Stimulated activated CD4-positive, alpha-beta T cell treated with anti-CD3 and anti-CD28 coated beads, Interleukin-2, amount 100 ng/mL, for 48 hours (primary cell): ENCODE results near the gene TNIK.

Experiments used
- DNase-seq, 2 donors: peaks; one replicate each; pipeline ENCODE4 v3.0.0-alpha.2; 2020

TNIK gene

DNA sequence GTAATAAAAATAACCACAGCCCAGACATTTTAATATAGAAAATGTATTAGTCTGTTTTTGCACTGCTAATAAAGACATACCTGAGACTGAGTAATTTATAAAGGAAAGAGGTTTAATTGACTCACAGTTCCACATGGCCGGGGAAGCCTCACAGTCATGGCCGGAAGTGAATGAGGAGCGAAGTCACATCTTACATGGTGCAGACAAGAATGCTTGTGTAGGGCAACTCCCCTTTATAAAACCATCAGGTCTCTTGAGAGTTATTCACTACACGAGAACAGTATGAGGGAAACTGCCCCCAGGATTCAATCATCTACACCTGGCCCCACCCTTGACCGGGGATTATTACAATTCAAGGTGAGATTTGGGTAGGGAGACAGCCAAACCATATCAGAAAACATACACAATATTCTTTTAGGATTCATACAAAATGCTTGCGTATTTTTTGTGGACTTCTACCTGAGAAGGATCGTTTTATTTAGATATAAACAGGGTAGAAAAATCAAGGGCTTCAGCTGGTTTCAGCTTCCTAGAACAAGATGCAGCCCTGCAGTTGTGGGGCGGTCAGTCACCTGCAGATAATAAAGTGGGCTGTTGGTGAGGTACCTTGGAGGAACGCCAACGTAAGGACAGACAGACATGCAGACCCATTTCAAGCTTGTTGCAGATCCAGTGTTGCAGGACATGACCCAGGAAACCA, 101.9 kb downstream of the TNIK start:
- DNase-seq = no peak

DNA sequence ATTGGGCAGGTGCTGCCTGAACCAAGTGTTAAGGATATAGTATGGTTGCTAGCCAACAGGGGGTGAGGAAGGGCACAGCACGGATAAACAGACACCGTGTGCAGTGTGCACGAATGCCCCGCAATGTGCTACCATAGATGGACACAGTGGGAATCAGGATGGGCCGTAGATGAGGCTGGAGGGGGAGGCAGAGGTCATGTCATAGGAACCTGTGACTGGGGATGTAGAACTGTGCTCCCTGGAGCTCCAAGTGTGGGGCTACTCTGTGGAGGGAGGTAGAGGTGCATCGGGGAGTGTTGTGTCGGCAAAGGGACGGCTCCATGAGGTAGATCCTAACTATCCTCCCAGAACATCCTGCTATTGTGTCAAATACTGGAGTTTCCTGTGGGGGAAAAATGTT, 102.5 kb downstream of the TNIK start:
- no peak for DNase-seq

DNA sequence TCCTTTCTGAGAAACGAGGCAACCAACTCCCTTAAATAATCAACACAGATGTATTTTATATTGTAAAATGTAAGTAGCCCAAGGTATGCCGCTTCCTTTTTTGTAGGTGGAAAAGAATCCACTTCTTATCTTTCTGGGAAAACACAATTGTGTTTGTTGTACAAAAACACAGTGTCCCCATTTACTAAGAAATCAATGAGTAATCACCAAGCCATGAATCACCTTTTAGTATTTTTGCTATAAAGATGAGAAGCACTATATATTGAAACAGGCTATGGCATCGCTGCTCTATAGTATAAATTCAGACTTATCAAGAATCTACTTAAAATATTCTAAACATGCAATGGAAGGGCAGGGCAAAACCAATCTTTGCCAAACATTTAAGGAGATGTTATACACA, 104.0 kb downstream of the TNIK start:
- DNase-seq = no peak

DNA sequence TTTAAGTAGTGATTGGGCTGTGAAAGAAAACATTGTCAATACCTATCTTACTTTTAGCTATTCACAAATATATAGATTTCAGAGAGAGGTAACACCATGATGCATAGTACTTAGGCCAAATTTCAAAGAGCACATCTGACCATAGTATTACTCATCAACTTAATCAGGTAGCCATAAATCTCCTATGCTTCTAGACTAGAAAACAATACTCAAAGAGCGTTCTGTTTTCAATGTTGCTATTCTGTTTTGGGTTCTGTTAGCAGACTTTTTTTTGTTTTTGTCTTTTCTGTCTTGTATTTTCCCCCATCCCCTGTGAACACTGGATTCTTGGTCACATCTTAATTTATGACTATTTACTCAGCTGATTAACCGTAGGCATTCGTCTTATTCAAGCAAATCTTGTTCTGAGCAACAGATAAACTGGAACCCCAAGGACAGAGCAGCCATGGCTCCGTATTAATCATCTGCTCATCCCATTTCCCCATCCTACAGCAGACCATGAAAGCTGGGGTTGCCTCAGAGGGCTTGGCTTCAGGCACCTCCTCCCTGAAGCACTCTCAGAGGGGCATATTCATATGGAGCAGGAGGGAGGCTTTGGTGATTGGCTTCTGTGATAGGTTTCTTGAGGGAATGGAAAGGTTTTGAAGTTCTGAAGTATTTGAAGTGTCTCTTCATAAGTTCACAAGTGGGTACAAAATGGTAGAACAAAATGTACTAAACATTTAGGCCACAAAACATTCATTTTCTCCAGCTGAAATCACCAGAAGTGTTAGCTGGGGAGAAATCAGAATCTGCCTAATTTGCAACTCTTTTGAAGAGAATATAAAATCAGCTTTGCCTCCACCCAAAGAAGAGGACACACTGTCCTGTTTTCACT, 105.3 kb downstream of the TNIK start:
- DNase-seq = no peak

DNA sequence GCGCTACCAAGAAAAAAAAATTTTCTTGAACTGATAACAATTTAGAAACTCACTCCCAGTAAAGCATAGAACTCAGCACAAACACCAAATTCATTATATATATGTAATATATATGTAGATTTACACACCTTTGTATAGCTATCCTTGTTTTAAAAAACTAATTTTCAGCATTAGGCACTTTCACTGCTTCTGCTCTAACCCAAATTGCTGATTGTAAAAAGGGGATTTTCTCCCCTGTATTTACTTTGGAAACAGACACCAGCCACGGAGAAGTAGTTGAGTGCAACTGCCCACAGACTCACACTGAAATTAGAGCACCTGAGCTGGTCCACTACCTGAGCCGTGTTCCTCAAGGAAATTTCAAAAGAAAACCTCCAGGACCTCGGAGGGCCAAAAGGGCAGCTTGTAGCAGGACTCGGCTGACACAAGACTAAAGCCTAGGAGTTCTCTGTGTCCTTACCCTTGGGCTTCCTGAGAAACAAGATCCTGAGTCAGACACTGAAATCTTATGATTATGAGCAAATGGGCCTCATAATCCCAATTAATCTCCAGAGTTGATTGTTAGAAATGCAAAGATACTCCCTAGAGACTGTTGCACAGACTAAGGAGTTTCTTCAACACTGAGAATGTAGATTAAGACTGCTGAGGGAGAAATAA, 106.0 kb downstream of the TNIK start:
- no peak for DNase-seq

DNA sequence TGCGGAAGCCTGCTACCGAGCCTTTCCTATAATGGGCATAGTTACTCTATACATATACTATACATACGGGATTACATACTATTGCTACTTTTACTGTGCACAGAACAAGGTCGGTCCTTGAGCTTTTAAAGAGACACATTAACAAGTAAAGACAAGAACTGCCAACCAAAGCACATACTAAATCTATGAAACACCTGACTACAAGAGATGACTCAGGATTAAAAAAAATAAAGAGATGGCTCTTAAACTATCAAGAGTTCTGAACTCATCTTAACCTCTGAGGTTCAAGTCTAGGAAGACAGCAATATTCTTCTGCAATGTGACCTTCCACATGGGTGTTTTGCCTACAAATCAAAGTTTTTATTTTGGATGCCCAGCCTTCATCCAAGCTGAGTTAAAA, 106.8 kb downstream of the TNIK start:
- no peak for DNase-seq

DNA sequence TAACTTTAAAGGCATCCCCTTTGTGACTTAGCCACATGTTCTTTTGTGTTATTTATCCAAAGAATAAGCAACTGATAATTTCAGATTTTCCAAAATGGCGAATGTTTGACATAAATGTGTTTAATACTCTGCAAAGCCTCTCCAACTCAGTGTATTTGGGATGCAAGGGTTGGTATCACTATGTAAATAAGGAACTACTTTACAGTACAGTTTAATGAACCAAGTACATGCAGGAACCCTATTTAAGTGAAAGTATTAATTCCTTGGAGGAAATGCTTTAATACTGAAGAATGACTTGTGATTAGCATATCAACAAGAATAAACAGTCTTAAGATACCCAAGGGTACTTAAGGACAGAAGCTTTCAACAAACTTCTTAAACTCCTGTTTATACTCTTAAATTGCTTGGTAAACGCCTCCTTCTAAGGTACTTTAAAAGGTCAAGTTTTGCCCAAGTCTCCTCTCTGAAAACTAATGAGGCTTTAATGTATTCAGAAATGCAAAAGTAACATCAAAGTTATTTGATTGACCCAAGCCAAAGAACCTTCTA, 107.7 kb downstream of the TNIK start:
- DNase-seq = no peak

DNA sequence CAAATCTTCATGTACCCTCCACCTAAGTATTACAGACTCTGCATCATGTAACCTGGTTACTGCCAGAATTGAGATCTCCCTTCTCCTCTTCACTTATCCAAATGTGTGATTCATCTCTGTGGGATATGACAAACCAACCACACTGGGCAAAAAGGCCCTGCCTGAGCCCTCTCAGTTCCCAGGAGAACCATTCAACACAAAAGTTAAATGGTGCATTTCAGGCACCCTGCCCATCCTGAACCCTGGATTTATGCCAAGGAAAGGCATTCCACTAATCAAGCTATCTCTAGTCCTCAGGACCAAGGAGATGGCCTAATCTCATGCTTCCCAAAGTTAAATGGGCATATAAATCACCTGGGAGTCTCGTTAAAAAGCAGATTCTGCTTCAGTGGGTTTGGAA, 108.5 kb downstream of the TNIK start:
- peak in 1 of 2 donors; percentile 7 for DNase-seq

DNA sequence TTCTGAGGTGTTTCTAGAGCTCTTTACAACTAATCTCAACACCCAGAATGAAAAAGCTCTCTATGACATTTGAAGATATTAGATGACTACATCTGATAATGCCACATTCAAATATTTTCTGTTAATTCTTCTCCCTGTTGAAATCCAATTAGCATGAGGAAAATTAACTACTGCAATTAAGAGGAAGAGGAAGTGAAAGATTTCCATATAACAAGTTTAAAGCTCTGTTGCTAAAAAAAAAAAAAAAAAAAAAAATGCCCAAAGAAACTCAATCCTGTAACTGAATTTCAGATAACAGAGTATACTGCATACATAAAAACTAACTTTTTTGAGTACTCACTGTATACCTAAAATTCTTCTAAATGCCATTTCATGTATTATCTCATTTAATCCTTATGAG, 109.8 kb downstream of the TNIK start:
- no peak for DNase-seq

DNA sequence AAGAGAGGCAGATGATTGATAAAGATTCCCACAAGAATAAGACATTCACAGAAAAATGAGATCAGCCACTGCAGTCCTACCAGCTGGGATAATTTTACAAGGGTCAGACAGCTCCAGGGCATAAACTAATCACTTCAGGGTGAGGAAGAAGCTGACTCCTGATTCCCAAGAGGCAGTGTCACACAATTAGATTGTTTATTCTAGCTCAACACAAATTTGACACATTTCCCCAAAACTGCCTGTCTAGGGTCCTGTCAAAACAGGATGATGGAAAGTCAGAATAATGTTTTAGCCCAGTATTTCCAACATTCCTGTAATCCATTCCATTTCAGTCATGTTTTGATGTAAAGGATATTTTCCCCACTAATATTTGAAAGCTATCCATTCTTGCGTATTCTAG, 110.8 kb downstream of the TNIK start:
- DNase-seq = no peak

DNA sequence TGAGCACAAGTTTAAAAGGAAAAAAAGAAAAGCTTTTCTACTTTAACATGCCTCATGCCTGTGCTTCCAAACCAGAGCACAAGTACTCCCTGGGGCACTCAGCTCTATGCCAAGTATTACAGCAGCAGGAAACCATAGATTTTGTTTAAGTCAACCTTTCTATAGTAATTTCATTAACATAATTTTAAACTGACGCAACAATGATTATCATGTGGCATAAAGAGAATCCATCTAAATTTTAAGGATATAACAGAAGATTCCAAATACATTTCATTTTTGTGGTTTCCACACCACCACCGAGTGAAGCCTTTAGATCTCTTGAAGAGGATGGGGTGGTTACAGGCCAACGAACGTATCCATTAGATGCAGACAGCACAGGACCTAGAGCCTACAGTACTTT, 112.1 kb downstream of the TNIK start:
- no peak for DNase-seq

DNA sequence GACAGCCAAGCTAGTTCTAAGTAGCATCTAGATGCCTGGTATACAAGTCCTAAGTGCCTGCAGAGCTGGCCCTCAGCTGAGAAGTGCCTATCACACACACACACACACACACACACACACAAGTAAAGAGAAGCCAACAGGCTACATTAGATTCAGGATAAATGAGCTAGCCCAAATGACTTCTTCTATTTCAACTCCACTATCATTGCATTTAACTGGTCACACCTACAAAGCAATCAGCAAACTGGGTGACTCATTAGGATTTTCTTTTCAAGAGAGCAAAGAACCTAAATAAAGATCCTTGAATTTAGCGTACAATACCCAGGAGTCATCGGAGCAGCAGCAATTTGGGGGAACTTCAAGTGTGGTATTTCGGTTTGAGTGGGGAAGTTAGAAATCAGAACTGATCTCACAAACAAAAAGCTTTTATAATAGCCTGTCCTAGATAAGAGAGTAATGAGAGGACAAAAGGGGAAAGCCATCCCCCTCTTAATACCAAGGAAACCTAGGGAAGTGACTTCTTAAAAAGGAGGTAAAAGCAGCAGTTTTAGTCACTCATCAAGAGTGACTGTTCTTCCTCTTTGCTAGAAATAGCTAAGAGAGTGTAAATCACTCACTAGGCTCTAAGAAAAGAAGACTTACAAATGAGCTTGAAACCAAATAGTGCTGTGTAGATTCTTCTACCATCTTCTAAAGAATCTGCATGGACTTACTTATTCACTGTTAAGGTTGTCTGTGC, 112.7 kb downstream of the TNIK start:
- no peak for DNase-seq

DNA sequence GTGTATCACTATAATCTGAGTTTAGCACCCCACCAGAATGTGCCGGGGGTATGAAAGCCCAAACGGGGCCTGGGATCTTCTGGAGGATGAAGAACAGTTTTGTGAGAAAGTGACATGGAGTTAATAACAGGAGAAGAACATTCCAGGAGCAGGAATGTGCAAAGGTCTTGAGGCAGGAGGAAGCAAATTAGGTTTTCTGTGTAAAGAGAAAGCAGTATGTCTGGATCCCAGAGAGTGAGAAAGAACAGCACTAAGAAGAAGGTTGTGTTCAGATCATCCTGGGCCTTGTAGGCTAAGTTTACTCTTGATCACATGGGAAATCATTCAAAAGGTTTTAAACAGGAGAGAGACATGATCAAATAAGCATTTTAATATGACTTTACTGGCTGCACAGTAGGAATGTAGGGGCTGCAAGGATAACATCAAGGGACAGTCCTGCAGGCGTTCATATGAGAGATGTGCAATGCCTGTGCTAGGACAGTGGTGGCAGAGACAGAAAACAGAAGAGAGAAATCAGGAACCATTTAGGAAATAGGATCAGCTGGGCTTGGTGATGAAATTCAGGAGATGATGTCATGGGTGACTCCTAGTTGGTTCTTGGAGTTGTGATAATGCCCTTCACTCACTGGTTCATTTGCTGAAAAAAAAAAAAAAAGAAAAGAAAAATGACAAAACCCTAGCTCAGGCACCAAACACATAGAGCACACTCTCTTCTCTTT, 113.5 kb downstream of the TNIK start:
- no peak for DNase-seq

DNA sequence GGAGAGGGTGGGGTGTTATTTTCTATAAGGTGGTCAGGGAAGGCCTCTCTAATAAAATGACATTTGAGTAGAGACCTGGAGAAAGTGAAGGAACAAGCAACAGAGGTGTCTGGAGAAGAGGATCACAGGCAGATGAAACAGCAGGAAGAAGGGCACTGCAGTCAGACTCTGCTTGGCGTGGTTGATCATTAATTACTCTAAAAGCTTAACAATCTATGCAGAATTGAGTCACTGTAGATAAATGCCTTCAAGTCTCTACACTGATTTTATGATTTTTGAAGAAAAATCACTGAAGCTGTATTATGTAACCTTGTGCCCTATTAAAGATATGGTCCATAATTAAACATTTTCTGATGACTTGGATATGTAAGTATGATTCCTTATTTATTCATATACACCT, 114.2 kb downstream of the TNIK start:
- no peak for DNase-seq

DNA sequence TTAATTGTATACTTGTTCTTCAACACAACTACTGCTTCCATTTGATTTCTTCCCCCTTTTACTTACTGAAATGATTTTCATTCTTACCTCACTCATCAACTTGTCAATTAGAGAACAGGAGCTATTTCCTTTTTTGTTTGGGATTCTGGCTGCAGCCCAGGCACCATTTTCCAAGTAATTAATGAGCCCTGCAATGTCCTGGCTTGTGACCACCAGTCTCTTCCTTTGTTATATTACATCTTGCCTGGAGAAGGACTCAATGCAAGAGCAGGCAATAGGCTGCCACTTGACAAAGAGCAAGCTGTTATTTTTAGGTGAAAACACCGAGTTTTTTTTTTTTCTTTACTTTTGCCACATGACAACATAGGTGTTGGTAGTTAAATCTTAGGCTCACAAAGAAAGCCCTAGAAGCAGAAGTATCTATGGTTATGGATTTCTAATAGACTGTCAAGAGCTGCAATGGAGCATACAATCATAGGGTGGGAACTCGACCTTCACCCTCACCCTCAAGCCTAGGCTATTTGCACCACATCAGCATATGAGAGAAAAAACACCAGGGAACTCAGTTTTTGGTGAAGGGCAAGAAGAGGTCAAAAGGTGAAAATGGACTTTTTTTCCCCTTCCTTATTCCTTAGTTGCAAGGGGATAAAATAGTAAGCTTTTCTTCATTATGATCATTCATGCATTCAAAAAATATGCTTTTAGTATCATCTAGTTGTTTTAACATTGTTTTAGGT, 114.9 kb downstream of the TNIK start:
- DNase-seq = no peak

DNA sequence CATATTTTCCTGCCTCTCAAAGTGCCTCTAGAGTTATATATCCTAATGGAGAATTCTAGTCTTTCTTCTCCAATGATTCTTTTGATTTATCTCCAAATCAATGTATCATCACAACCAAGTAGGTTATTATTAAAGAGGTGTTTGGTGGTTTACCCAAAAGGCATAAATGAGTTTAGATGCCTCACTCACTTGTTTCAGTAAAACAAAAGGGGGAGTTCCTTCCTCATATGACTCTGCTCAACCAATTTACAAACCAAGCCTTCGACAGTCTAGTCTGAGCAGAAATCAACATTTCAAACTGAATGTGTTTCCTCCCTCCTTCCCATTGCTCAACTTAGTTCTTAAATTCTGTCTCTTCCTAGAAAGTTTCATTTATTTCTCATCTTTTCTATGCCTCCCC, 116.5 kb downstream of the TNIK start:
- DNase-seq = no peak

DNA sequence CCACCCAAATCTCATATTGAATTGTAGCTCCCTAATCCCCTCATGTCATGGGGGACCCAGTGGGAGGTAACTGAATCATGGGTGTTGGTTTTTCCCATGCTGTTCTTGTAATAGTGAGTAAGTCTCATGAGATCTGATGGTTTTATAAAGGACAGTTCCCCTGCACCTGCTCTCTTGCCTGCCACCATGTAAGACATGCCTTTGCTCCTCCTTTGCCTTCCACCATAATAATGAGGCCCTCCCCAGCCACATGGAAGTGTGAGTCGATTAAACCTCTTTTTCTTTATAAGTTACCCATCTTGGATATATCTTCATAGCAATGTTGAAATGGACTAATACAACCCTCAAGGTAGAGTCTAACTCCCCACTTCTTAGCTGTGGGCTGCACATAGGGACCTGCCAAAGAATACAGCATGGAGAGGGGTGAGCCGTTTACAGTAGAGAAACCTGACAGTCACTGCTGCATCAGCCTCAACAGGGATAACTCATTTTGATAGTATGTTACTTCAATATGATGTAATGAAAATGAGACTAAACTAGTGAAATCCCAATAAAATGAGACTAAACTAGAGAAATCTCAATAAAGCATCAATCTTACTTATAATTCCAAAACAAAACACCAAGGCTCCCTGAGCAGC, 117.3 kb downstream of the TNIK start:
- no peak for DNase-seq

DNA sequence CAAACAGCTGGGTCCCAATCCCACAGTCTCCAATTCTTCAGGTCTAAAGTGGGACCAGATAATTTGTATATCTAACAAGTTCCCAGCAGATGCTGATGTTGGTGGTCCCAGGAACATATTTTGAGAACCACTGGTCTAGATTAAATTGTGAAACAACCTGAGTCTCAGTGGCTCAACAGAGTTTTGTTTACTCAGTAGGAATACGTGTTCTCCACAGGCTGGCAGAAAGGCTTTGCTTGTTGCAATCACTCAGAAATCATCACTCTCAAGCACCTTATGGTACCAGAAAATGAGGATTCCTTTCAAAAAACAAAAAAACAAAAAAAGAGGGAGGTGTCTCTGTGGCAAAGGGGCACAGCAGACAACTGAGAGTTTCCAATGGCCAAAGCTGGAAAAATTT, 118.0 kb downstream of the TNIK start:
- no peak for DNase-seq

DNA sequence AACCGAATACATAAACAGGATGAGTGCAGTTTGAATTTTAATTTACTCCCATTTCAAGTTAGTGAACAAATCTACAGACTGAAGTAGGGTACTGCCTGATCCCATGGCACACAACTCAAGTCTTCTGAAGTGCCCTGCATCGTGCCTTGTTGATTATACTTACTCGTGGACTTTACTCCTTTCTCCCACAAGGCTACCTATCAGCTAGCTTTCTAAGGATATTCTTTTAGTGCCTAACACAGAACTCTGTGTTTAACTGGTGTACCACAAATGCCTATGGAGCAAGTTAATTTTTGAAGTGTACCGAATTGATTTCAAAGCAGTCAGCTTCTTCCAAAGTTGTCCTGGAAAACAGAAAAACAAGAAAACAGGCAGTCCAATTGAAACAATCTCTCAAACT, 119.8 kb downstream of the TNIK start:
- no peak for DNase-seq

DNA sequence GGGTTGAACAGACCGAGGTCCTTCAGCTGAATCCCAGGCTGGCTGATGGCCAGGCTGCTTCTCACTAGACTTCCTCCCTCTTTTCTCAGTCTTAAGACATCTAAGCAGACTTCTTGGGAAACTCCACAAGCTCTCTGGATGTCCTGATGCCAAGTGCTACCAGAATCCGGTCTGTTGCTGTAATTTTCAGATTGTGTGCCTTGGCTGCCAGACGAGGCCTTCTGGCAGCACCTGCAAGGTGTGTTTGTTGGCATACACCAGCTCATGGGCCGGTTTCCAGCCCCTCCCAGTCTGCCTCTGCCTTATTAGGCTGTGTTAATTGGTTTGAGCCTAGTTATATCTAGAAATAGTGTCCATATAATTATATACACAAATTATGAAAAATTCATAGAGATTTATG, 120.6 kb downstream of the TNIK start:
- DNase-seq = no peak

DNA sequence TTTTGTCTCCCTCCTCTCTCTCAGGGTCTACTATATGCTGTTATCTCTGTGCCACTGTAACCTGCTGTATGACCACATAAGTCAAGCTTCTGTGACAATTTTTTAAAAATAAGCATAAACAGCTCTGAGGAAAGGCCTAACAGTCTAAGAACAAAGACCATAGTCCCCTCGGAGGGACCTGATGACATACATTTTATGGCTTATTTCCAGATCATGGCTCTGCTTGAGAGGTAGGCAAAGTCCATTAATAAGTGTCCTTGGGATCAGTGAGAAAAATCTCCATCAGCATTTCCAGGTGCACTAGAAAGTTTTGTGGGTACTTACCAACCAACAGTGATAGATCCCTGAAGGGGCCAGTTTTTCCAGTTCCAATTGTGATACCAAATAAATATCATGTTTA, 123.8 kb downstream of the TNIK start:
- no peak for DNase-seq
